K562 (cell line): ENCODE results near the gene GSTO2.

Source experiments
- KLF6 ChIP-seq: fragments of 250-450 bp; sonication (Bioruptor Pico); IDR thresholded peaks from 2 replicates; pipeline ENCODE4 v1.4.0; 2020; ENCODE audit warnings: mild to moderate bottlenecking, moderate library complexity, borderline replicate concordance
- PCBP1 ChIP-seq: fragments of 200-400 bp; formaldehyde crosslinking; IDR thresholded peaks from 2 replicates; pipeline ENCODE4 v1.6.1; 2018; ENCODE audit warnings: mild to moderate bottlenecking, low read depth, low read length; ENCODE audit not compliant: poor library complexity, severe bottlenecking
- RAD21 ChIP-seq, 2 experiments: fragments of 250-450 bp in 1 of 2; fragments of 450-650 bp in 1 of 2; sonication (Bioruptor Pico) in 1 of 2; formaldehyde crosslinking in 1 of 2; IDR thresholded peaks in 1 of 2; conservative IDR thresholded peaks in 1 of 2; 2 replicates each; pipeline versions ENCODE4 v1.4.0 to v1.8.0; 2020 to 2022; ENCODE audit warnings: mild to moderate bottlenecking in 2 of 2, moderate library complexity in 1 of 2
- SMAD1 ChIP-seq: fragments of 150-350 bp; IDR thresholded peaks from 2 replicates; pipeline ENCODE4 v1.6.1; 2014; ENCODE audit warnings: low read length, low read depth; ENCODE audit not compliant: partially characterized antibody
- ZNF274 ChIP-seq: IDR thresholded peaks from 2 replicates; pipeline ENCODE4 v1.6.1; 2011; ENCODE audit warnings: low read depth, mild to moderate bottlenecking, low read length, moderate library complexity, borderline replicate concordance
- TF ChIP-seq, protein P1 (sequence below), 3 experiments: IDR thresholded peaks in 2 of 3; conservative IDR thresholded peaks in 1 of 3; 2 replicates each; pipeline ENCODE4 v1.5.1; 2011 to 2012; ENCODE audit warnings: low read length in 3 of 3, mild to moderate bottlenecking in 3 of 3, control low read depth in 2 of 3, improper control_type of control experiment in 1 of 3, inconsistent platforms in 1 of 3, low read depth in 1 of 3, mixed read lengths in 1 of 3, moderate library complexity in 1 of 3; ENCODE audit not compliant: insufficient read depth in 2 of 3
- TF ChIP-seq, protein P2 (sequence below), 2 experiments: fragments of 450-650 bp; formaldehyde crosslinking in 1 of 2; IDR thresholded peaks; 2 replicates each; pipeline versions ENCODE4 v1.4.0 to v1.6.1; 2014 to 2020; ENCODE audit warnings: mild to moderate bottlenecking in 2 of 2, borderline replicate concordance in 1 of 2, low read depth in 1 of 2
- TF ChIP-seq, protein P3 (sequence below): sonication (generic); formaldehyde crosslinking; IDR thresholded peaks from 2 replicates; pipeline ENCODE4 v1.8.1; 2023; ENCODE audit warnings: mild to moderate bottlenecking, missing genetic modification reagents

DNA sequence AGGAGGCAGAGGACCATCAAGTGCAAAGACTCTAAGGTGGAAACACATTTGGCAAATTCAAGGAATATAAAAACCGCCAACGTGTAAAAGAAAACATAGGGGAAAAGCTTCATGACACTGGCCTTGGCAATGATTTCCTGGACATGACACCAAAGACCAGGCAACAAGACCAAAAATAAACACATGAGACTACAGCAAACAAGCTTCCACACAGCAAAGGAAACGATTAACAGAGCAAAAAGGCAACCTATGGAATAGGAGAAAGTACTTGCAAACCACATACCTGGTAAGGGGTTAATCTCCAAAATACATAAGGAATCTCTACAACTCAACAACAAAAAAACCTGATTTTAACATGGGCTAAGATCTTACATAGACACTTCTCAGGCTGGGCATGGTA, 10.8 kb upstream of the GSTO2 start:
- no peak for TF ChIP-seq ZNF274
- TF ChIP-seq, protein P1, sequence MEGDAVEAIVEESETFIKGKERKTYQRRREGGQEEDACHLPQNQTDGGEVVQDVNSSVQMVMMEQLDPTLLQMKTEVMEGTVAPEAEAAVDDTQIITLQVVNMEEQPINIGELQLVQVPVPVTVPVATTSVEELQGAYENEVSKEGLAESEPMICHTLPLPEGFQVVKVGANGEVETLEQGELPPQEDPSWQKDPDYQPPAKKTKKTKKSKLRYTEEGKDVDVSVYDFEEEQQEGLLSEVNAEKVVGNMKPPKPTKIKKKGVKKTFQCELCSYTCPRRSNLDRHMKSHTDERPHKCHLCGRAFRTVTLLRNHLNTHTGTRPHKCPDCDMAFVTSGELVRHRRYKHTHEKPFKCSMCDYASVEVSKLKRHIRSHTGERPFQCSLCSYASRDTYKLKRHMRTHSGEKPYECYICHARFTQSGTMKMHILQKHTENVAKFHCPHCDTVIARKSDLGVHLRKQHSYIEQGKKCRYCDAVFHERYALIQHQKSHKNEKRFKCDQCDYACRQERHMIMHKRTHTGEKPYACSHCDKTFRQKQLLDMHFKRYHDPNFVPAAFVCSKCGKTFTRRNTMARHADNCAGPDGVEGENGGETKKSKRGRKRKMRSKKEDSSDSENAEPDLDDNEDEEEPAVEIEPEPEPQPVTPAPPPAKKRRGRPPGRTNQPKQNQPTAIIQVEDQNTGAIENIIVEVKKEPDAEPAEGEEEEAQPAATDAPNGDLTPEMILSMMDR (IDR thresholded peaks at IDR 0.05 in 2 of 3, conservative IDR thresholded peaks at IDR 0.05 in 1 of 3; ENCODE audit: insufficient read depth in 2 of 3, low read depth in 1 of 3, low read length in 3 of 3): no peak
- TF ChIP-seq RAD21 (CRISPR knock-in tag; conservative IDR thresholded peaks at IDR 0.05 in 1 of 2, IDR thresholded peaks at IDR 0.05 in 1 of 2): no peak
- TF ChIP-seq, protein P2, sequence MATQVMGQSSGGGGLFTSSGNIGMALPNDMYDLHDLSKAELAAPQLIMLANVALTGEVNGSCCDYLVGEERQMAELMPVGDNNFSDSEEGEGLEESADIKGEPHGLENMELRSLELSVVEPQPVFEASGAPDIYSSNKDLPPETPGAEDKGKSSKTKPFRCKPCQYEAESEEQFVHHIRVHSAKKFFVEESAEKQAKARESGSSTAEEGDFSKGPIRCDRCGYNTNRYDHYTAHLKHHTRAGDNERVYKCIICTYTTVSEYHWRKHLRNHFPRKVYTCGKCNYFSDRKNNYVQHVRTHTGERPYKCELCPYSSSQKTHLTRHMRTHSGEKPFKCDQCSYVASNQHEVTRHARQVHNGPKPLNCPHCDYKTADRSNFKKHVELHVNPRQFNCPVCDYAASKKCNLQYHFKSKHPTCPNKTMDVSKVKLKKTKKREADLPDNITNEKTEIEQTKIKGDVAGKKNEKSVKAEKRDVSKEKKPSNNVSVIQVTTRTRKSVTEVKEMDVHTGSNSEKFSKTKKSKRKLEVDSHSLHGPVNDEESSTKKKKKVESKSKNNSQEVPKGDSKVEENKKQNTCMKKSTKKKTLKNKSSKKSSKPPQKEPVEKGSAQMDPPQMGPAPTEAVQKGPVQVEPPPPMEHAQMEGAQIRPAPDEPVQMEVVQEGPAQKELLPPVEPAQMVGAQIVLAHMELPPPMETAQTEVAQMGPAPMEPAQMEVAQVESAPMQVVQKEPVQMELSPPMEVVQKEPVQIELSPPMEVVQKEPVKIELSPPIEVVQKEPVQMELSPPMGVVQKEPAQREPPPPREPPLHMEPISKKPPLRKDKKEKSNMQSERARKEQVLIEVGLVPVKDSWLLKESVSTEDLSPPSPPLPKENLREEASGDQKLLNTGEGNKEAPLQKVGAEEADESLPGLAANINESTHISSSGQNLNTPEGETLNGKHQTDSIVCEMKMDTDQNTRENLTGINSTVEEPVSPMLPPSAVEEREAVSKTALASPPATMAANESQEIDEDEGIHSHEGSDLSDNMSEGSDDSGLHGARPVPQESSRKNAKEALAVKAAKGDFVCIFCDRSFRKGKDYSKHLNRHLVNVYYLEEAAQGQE (IDR thresholded peaks at IDR 0.05; ENCODE audit: borderline replicate concordance): no peak
- TF ChIP-seq, protein P2 (CRISPR knock-in tag; IDR thresholded peaks at IDR 0.05; ENCODE audit: low read depth): no peak
- no peak for TF ChIP-seq SMAD1
- TF ChIP-seq PCBP1: no peak
- TF ChIP-seq KLF6: no peak
- TF ChIP-seq, protein P3, sequence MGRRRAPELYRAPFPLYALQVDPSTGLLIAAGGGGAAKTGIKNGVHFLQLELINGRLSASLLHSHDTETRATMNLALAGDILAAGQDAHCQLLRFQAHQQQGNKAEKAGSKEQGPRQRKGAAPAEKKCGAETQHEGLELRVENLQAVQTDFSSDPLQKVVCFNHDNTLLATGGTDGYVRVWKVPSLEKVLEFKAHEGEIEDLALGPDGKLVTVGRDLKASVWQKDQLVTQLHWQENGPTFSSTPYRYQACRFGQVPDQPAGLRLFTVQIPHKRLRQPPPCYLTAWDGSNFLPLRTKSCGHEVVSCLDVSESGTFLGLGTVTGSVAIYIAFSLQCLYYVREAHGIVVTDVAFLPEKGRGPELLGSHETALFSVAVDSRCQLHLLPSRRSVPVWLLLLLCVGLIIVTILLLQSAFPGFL (CRISPR knock-in tag): no peak
